B cell (primary cell): ENCODE data around the gene UTP11.

Experiments
- EZH2 ChIP-seq: IDR thresholded peaks from 2 replicates; pipeline ENCODE4 v1.6.1; 2012; ENCODE audit warnings: borderline replicate concordance, low read depth, mild to moderate bottlenecking, moderate library complexity, low read length; ENCODE audit not compliant: insufficient read depth, poor library complexity, severe bottlenecking
- TF ChIP-seq, protein P1 (sequence below): fragments of 200-600 bp; IDR thresholded peaks from one replicate; pipeline ENCODE4 v1.8.0; 2022; ENCODE audit warnings: antibody characterized with exemption, mild to moderate bottlenecking

DNA sequence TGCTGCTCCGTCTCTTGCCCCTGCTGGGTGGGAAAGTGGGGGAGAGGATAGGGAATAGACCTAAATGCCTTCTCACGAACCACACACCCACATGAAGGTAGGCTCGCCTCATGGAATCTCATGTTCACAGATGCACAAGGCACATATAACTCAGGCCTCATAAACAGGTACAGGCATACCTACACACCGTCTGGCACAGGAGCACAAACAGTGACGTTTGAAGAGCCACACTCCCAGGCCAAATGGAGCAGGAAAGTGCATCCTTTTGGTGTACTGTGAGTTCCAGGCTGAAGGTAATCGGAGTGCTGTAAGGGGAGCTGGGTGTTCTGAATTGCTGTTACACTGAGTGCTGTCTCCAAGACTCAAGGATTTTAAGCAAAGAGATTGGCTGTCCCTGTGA, 13.1 kb downstream of the UTP11 start:
- TF ChIP-seq, protein P1, sequence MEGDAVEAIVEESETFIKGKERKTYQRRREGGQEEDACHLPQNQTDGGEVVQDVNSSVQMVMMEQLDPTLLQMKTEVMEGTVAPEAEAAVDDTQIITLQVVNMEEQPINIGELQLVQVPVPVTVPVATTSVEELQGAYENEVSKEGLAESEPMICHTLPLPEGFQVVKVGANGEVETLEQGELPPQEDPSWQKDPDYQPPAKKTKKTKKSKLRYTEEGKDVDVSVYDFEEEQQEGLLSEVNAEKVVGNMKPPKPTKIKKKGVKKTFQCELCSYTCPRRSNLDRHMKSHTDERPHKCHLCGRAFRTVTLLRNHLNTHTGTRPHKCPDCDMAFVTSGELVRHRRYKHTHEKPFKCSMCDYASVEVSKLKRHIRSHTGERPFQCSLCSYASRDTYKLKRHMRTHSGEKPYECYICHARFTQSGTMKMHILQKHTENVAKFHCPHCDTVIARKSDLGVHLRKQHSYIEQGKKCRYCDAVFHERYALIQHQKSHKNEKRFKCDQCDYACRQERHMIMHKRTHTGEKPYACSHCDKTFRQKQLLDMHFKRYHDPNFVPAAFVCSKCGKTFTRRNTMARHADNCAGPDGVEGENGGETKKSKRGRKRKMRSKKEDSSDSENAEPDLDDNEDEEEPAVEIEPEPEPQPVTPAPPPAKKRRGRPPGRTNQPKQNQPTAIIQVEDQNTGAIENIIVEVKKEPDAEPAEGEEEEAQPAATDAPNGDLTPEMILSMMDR, result no peak
- no peak for TF ChIP-seq EZH2
